Measurements from ENCODE around the gene FNDC7. TPM values are rescaled to one million over a fixed set of nuclear protein-coding genes. Genes with fewer than 3 reads are reported as not detected.

Gene FNDC7, protein sequence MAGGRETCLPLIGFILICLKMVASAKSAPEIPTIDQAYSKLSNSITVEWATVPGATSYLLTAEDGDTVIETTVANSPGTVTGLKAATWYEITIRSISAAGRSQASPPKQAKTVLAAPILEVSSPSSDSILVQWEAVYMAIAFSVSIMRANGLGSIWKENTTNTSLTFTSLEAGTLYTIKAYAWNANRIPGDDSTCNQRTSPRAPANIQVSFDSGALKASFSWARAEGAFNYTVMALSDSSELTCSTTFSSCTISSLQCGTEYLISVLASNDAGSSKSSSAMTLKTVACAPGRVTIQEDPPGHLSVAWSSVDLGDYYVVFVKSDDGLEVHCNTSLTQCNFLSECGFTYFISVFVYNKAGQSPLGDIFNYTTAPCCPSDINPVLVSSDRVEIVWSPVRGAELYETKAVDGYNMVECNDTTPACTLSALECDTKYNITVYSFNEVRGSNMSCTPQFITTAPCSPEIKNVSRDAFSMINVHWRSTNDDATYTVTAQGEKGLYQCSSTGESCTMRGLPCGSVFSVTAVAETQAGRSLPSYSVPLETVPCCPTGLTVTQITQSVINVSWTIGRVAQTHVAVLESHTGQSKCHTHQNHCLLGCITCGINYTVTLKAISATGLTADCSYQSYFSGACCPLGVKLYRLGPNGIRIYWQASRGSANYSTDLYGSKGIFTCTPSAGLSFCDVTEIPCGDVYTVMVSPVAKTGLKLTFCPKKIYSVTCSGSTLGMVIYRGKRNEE
- total RNA-seq, result 0.12 TPM in 1 of 2 replicates, not detected in the other

GRCh38 chr1:108712606-108713150, at the start of gene FNDC7:
Gene FNDC7 (plus strand): TSS chr1:108712908. CDS start chr1:108712934, 26 bp downstream.

DNA sequence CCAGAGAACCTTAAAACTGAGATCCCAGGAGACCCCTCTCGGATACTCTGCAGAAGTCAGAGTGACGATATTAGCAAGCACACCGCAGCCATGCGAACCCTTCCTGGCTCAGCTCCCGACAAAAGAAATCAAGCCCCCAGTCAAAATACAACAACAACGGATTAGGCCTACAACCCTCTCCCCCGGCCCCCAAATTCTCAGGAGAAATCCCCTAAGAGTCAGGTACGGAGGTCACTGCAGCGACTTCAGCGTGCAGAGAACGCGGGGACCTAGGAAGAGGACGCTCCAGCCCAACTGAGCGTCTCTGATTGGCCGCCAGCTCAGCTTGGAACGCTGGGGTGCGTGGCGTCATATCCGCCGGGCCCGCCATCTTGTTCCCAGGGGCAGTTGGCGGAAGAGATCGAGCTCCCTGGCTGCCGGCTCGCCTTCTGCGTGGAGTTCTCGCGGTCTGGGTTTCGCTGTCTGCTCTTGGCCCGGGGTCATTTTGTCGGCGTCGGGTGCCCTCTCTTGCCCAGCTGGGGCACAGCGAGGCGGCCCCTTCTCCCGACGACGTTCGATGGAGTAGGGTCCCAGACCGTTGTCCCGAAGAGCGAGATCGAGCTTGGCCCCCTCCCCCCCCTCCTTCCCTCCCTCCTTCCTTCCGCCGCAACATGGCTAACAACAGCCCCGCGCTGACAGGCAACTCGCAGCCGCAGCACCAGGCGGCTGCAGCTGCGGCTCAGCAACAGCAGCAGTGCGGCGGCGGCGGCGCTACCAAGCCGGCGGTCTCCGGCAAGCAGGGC, 20.6 kb upstream of the FNDC7 start, which contains the start of gene PRPF38B:
Gene PRPF38B (plus strand): TSS at position 369 of the 782 bp plus-strand sequence. CDS start 282 bp downstream, at position 651.

DNA sequence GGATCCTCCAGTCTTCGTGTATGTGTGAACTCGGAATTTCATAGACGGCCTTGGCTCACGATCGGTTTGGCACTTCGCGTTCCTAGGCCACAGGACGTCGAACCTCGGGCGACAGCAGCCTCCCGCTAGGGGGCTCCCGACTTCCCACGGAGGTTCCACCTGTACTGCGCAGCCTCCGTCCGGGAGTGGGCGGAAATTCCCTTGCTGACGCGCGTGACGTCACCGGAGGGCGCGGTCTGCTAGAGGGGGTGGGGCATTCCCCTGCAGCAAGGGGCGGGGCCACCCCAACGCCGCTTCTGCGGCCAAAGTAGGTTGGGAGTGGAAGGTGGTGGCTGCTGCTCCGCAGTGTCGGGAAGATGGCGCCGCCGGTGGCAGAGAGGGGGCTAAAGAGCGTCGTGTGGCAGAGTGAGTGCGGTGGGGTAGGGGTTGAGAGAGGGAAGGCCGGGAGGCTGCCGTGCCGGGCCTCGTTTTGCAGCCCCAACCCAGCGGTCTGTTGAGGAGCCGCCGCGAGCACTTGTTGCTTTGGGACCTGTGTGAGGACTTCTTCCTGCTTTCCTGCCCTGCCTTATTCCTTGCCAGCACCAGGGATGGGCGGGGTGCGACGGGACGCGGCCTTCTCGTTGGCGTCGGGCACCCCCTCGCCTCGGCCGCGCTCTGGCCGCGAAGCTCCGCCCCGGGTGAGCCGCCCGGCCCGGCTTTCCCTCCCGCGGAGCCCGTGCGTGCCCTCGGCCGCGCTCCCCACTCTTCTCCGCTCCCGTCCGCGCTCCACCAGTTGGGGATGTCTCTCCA, 33.9 kb downstream of the FNDC7 start, which contains the start of gene STXBP3:
Gene STXBP3 (plus strand): TSS at position 293 of the 789 bp plus-strand sequence. CDS start 64 bp downstream, at position 357.

Other genes starting within 250 kb of the FNDC7 start
- gene EEIG2, start 152.8 kb upstream of the FNDC7 start, total RNA-seq, result 20.0 and 27.8 TPM in 2 replicates
- gene HENMT1, start 51.8 kb upstream of the FNDC7 start, total RNA-seq, result 1.7 and 2.4 TPM in 2 replicates
- gene PRPF38B, start 20.6 kb upstream of the FNDC7 start, total RNA-seq, result 11.7 and 16.0 TPM in 2 replicates
- gene STXBP3, start 33.8 kb downstream of the FNDC7 start, total RNA-seq, result 59.9 and 89.6 TPM in 2 replicates
- gene AKNAD1, start 144.2 kb downstream of the FNDC7 start, total RNA-seq, result not detected in 2 replicates
- 32.0 and 73.8 TPM in 2 replicates for gene GPSM2, start 164.1 kb downstream of the FNDC7 start, total RNA-seq

Data from uterine smooth muscle cell (primary cell).